Dendritic cell treated with granulocyte-macrophage colony-stimulating factor and Interleukin-4, amounts not matched to agents 40 ng/mL and 50 ng/mL, for 4 days (primary cell): Measurements from ENCODE around the gene PRSS3.
"Not testable (repeated sequence)": the region's sequence is repeated elsewhere in the genome, so short reads cannot be mapped to it uniquely, and the experiment has no call there.

Experiments
- H3K27ac Mint-ChIP-seq: one replicate; pipeline ENCODE4 v1.8.0; 2022; ENCODE audit warnings: mild to moderate bottlenecking, mixed read lengths
- H3K27me3 Mint-ChIP-seq: one replicate; pipeline ENCODE4 v1.8.0; 2022; ENCODE audit warnings: mild to moderate bottlenecking, mixed read lengths
- H3K36me3 Mint-ChIP-seq: one replicate; pipeline ENCODE4 v1.8.0; 2022; ENCODE audit warnings: low read depth, mixed read lengths
- H3K4me1 Mint-ChIP-seq: one replicate; pipeline ENCODE4 v1.8.0; 2022; ENCODE audit warnings: low read depth, mixed read lengths
- H3K4me3 Mint-ChIP-seq: one replicate; pipeline ENCODE4 v1.8.0; 2022; ENCODE audit warnings: mild to moderate bottlenecking, moderate library complexity, mixed read lengths
- H3K9me3 Mint-ChIP-seq: one replicate; pipeline ENCODE4 v1.8.0; 2022; ENCODE audit warnings: mixed read lengths
- intact Hi-C: fragments of 100-400 bp; cut with micrococcal nuclease; formaldehyde crosslinking; loops from one replicate; pipeline ENCODE4 v1.15.0; 2022

PRSS3 gene

DNA sequence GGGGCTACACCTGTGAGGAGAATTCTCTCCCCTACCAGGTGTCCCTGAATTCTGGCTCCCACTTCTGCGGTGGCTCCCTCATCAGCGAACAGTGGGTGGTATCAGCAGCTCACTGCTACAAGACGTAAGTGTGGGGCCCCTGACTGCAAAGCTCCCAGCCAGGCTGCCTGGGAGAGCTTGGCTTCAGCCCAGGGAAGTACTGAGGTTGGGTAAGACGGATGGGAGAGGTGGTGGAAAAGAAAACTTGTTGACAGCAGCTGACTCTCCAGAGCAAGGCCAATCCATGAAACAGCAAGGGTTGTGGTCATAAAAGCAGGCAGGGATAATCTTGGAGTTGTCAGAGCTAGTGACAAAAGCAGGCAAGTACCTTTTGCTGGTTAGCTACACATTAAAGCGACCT, 1.3 kb downstream of the PRSS3 start:
- H3K27ac Mint-ChIP-seq, H3K4me3 Mint-ChIP-seq, H3K9me3 Mint-ChIP-seq, H3K4me1 Mint-ChIP-seq, H3K36me3 Mint-ChIP-seq, intact Hi-C loops: not testable (repeated sequence)
- peaks cover 28% of the 10 kb centered on the region for H3K27me3 Mint-ChIP-seq

DNA sequence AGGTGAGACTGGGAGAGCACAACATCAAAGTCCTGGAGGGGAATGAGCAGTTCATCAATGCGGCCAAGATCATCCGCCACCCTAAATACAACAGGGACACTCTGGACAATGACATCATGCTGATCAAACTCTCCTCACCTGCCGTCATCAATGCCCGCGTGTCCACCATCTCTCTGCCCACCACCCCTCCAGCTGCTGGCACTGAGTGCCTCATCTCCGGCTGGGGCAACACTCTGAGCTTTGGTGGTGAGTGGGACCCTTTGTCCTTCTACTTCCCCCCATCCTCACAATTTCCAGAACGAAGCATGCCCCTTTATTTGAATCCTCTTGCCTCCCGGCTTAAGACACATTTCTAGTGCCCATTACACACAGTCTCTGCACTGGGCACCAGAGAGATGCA, 2.5 kb downstream of the PRSS3 start:
- Mint-ChIP-seq H3K27me3 (peaks cover 27% of the 10 kb centered on the region), H3K36me3 (no peaks in the 10 kb centered on the region), H3K4me3 (no peak overlapping the region), H3K9me3 (no peaks in the 10 kb centered on the region), H3K27ac (no peak overlapping the region), H3K4me1 (no peaks in the 10 kb centered on the region)
- intact Hi-C loops, result no loop called here

DNA sequence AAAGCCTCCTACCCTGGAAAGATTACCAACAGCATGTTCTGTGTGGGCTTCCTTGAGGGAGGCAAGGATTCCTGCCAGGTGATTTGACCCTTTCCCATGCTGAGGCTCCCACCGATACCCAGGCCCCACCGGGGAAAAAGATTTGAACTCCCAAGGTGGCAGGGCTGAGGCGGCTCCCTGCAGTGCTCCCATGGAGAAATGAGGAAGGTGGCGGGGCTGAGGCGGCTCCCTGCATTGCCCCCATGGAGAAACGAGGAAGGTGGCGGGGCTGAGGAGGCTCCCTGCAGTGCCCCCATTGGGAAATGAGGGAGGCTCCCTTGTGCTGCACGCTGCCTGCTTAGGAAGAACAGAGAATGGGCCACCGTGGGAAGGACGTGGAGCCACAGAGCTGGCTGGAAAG, 3.2 kb downstream of the PRSS3 start:
- Mint-ChIP-seq H3K27ac (no peak overlapping the region), H3K9me3 (no peaks in the 10 kb centered on the region), H3K4me3 (no peak overlapping the region), H3K27me3 (peaks cover 30% of the 10 kb centered on the region), H3K4me1 (no peaks in the 10 kb centered on the region), H3K36me3 (no peaks in the 10 kb centered on the region)
- intact Hi-C loops, result no loop called here

DNA sequence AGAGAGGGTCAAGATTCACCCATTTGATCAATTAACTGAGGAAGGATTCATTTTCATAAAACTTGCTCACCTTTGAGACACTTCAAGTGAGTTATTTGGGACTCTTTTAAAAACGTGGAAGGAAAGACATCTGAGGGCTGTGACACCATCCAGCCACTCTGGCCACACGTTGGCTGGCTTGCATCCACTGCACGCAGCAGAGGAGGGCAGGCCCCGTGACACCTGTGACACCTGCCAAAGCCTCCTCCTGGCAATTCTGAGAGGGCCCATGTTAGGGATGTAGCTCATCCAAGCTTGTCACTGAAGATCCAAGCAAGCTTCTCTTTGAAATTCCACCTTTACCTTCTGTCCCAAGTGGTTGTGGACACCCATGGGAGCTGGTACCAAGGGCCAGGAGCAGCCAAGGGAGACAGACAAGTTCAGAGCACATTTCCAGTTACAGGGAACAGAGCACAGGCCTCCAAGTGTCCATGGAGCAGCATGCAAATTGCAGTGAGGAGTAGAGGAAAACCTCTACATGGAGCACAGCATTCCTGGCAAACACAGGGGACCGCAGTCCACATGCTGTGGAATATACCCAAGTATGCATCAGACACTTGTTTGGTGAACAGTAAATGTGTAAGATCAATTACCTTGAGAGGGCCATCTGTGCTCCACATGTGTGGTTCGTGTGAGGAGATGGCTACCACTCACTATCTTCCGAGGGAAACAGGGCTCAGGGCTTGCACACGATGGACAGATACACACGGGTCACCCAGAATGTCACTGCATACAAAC, 4.8 kb downstream of the PRSS3 start:
- Mint-ChIP-seq H3K9me3 (no peaks in the 10 kb centered on the region), H3K4me3 (no peak overlapping the region), H3K4me1 (no peaks in the 10 kb centered on the region), H3K27me3 (peaks cover 29% of the 10 kb centered on the region), H3K27ac (no peak overlapping the region), H3K36me3 (no peaks in the 10 kb centered on the region)
- intact Hi-C loops, result no loop called here

DNA sequence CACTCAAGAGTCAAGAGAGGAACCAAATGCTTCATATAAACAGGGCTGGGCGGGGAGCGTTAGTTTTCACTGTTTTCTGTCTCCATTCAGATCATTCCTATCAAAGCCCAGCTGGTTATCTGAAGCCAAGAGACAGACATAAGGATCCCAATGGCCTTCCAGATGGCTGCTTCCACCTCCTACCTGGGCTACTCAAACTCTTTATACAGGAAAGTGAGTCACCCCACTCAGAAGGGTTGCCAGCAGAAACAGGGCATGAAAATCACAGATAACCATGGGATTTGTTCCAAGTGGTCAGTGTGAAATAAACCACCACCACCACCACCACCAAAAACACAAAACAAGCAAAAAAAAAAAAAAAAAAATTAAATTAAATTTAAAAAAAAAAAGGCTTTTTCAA, 5.5 kb downstream of the PRSS3 start:
- Mint-ChIP-seq H3K4me3 (no peak overlapping the region), H3K9me3 (no peaks in the 10 kb centered on the region), H3K27ac (no peak overlapping the region), H3K36me3 (no peaks in the 10 kb centered on the region), H3K27me3 (peaks cover 25% of the 10 kb centered on the region), H3K4me1 (peaks cover 5% of the 10 kb centered on the region)
- intact Hi-C loops, result no loop called here

DNA sequence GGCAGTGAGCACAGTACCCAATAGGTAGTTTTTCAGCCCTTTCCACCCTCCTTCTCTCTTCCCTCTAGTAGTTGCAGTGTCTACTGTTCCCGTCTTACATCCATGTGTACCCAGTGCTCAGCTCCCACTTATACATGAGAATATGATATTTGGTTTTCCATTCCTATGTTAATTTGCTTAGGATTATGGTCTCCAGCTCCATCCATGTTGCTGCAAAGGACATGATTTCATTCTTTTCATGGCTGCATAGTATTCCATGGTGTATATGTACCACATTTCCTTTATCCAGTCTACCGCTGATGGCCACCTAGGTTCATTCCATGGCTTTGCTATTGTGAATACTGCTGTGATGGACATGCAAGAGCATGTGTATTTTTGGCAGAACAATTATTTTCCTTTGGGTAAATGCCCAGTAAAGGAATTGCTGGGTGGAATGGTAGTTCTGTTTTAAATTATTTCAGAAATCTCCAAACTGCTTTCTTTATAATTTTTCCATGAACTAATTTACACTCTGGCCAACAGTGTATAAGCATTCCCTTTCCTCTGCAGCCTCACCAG, 6.7 kb downstream of the PRSS3 start:
- peaks cover 21% of the 10 kb centered on the region for H3K27me3 Mint-ChIP-seq
- H3K4me1 Mint-ChIP-seq, intact Hi-C loops, H3K9me3 Mint-ChIP-seq, H3K36me3 Mint-ChIP-seq, H3K4me3 Mint-ChIP-seq, H3K27ac Mint-ChIP-seq: not testable (repeated sequence)

DNA sequence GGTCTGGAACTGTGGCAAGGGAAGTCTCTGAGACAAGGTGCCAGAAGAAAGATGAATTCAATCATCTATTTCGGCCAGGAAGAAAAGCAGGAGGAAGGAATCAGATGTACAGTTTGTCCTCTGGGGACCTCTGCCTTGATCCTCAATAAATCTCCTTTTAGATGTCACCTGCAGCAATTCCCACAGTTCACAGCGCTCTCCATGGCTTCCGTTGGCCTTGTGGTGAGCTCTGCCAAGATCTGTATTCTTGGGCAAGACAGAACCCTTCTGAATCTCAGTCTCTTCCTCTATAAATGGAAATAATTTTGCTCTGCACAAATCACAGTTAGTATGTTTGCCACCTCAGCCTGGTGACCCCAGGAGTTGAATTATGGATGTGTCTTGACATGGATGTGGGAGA, 8.8 kb downstream of the PRSS3 start:
- H3K27me3 Mint-ChIP-seq, result peaks cover 13% of the 10 kb centered on the region
- H3K4me1 Mint-ChIP-seq, H3K36me3 Mint-ChIP-seq, H3K4me3 Mint-ChIP-seq, H3K27ac Mint-ChIP-seq, intact Hi-C loops, H3K9me3 Mint-ChIP-seq: not testable (repeated sequence)

DNA sequence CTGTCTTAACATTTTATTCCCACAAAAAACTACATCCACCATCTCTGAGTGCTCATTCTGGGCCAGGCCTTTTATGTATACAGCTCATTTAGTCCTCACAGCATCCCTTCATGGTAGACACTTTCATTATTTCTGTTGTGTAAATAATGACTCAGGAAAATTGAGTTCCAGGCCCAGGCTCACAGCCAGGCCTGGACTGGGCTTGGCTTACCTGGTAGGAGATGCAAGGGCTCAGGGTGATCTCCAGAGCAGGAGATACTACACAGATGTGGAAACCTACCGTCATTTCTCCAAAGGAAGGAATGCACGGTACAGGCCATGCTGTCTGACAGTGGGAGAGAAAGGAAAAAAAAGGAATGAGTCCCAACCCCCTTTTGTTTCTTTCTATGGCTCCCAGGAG, 11.8 kb downstream of the PRSS3 start:
- H3K27me3 Mint-ChIP-seq, intact Hi-C loops, H3K4me3 Mint-ChIP-seq, H3K36me3 Mint-ChIP-seq, H3K27ac Mint-ChIP-seq, H3K9me3 Mint-ChIP-seq: not testable (repeated sequence)
- H3K4me1 Mint-ChIP-seq, result peaks cover 12% of the 10 kb centered on the region

DNA sequence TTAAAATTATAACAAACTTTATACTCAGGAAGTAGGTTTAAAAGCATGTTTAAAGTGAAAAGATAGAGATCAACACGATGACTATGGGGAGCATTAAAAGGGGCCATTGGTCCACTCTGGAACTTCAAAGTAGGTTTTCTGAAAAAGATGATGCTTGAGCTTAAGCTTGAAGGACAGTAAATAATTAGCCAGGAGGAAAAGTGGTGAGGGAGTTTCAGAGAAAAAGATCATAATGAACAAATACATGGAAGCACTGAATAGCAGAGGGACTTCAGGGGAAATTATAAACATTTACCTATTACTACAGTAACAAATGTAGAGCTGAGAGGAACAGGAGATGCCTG, 13.6 kb downstream of the PRSS3 start:
- H3K27ac Mint-ChIP-seq, result not testable (repeated sequence)

DNA sequence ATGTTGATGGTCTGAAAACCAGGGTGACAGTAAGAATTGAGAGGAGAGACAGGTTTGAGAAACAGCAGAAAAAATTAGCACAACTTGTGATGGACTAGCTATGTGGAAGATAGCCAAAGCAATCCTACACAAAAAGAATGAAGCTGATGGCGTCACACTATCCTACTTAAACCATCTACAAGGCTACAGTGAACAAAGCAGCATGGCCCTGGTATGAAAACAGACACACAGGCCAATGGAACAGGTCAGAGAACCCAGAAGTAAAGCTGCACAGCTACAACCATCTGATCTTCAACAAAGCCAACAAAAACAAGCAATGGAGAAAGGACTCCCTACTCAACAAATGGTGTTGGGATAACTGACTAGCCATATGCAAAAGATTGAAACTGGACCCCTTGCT, 14.1 kb downstream of the PRSS3 start:
- Mint-ChIP-seq H3K27me3 (peaks cover 3% of the 10 kb centered on the region), H3K4me1 (peaks cover 22% of the 10 kb centered on the region), H3K36me3 (no peaks in the 10 kb centered on the region), H3K27ac (no peak overlapping the region), H3K4me3 (no peak overlapping the region), H3K9me3 (no peaks in the 10 kb centered on the region)
- intact Hi-C loops, result no loop called here

More for the DNA sequence above, 13.6 kb downstream of the PRSS3 start:
- H3K9me3 Mint-ChIP-seq, intact Hi-C loops, H3K36me3 Mint-ChIP-seq, H3K27me3 Mint-ChIP-seq, H3K4me3 Mint-ChIP-seq: not testable (repeated sequence)
- peaks cover 16% of the 10 kb centered on the region for H3K4me1 Mint-ChIP-seq

DNA sequence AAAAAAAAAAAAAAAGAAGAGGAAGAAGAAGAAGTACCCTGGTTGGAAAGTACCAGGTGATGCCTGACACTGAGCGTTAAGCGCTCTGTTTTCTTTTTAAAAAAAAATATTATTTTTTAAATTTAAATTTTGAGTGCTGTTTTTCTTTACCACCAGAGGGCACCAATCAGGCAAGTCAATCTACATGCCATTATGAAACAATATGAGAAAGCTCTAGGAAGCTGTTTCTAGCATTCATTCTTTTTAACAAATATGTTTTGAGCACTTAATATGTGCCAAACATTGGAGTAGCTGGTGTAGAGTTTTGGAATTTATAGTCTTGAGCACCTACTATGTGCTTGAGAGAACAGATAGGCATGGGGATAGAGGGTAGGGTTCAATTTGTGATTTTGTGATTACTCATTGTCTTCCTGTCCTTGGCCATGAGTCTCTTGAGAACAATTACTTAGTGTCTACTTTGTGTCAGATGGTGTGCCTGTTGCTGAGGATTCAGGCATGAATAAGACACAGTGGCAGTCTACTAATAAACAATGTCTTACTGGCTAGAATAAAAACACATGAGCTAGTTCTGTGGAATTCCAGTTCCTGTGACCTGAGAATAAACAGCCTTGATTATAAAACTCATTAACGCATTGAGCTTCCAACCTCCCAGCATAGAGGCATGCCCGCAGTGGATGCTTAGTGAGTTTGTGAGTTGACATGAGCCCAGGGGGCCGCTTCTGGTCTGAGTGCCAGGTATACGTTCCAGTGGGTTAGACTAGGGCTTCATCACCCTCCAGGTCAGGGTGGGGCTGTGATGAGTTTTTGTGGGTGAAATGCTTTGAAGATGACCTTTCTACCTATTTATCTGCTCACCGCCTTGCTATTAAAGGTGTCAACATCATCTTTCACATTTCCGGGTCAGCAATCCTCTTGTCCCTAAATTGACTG, 18.6 kb downstream of the PRSS3 start:
- H3K27ac Mint-ChIP-seq, result peak overlapping the region; percentile 99
- no peaks in the 10 kb centered on the region for H3K9me3 Mint-ChIP-seq
- no peak overlapping the region for H3K4me3 Mint-ChIP-seq
- H3K27me3 Mint-ChIP-seq, result no peaks in the 10 kb centered on the region
- H3K36me3 Mint-ChIP-seq, result peaks cover 7% of the 10 kb centered on the region
- peaks cover 36% of the 10 kb centered on the region for H3K4me1 Mint-ChIP-seq
- intact Hi-C loops, result loop anchor here (2.0 kb wide), 1 partner anchor 37 kb away; no protein-coding TSS in a partner anchor

DNA sequence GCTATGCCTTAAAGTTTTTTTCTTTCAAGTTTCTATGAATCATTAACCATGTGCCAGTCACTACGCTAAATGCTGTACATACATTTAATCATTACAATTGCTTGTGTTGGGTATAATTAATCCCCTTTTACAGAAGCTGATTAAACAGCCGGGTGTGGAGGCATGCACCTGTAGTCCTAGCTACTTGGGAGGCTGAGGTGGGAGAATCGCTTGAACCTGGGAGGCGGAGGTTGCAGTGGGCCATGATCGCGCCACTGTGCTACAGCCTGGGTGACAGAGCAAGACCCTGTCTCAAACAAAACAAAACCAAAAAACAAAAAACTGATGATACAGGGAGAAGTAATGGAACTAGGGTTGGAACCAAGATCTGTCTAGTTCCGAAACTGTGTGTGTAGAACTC, 20.4 kb downstream of the PRSS3 start:
- H3K27me3 Mint-ChIP-seq, result no peaks in the 10 kb centered on the region
- H3K9me3 Mint-ChIP-seq, result no peaks in the 10 kb centered on the region
- H3K4me3 Mint-ChIP-seq, result no peak overlapping the region
- intact Hi-C loops, result loop anchor here (2.0 kb wide), 1 partner anchor 35 kb away; no protein-coding TSS in a partner anchor
- peaks cover 8% of the 10 kb centered on the region for H3K36me3 Mint-ChIP-seq
- peak overlapping the region; percentile 99 for H3K27ac Mint-ChIP-seq
- H3K4me1 Mint-ChIP-seq, result peaks cover 43% of the 10 kb centered on the region

DNA sequence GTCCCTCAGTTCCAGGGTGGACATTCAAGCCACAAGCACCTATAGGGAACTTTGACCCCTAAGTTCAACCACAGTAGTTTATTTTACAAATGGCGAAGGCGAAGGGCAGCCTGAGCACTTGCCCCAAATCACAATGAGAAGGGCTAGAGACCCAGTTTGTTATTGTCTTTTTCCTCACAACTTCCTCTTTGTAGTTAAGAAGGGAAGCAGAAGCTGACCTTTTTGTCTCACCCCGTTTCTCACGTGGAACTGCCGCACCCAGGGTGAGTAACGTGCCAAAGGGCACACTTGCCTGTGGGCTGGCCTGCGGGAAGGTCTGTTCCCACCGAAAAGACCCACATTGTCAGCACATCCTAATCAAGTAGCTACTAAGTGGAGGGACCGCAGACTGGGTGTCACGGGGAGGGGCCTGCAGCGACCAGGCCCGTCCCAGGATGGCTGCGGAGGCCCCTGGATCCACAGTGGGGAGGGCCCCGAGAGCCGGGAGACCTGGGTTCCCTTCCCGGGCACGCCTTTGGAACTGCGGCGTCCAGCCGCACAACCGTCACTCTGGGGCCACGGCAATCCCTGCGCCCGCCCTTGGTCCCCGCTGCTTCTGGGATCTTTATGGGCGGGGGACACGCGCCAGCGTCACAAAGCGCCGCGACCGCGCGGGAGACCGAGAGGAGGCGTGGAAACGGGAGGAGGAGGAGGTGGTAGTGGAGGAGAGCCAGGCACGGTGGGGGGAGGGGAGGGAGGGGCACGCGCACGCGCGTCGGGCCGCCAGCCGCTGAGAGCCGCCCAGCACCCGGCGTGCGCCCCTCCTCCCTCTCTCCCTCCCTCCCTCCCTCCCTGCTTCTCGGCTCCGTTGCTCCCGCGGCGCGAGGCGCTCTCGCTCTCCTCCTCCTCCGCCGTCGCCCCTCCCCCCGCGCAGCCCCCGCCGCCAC, 21.2 kb downstream of the PRSS3 start, which contains the start of gene UBE2R2:
UBE2R2 (plus strand) TSS at position 834 of the 926 bp plus-strand sequence. CDS start 598 bp downstream, outside the sequence.
- Mint-ChIP-seq H3K9me3 (no peaks in the 10 kb centered on the region), H3K27ac (peak within 1 kb of the TSS; percentile 99)
- intact Hi-C loops, result no loop called here

More for the DNA sequence above, 21.2 kb downstream of the PRSS3 start, which contains the start of gene UBE2R2:
- Mint-ChIP-seq H3K4me1 (peaks cover 49% of the 10 kb centered on the region), H3K36me3 (peaks cover 14% of the 10 kb centered on the region), H3K27me3 (no peaks in the 10 kb centered on the region), H3K4me3 (peak within 1 kb of the TSS; percentile 73)
